ENCODE measurements around the gene HIPK2.

Gene HIPK2

DNA sequence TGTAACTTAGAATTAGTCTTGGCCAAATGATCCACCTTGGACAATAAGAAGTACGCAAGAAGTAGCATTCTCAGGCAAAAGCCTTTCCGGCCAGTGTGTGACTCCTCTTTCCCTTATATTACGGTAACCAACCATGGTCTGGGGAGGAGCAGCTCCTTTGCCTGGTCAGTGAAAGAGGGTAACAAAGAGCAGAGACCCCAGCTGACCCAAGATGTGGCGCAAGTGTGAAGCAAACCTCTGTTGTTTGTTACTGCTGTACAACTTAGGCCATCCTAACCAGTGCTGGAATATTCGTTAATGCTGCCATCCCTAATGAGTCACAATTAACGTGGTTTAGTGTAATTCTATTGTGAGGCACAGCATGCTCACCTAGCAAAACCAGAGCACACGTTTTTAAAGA lies 44.0 kb downstream of the HIPK2 start:
- no peak for DNase-seq

- no peak for DNase-seq
Observed at GRCh38 chr7:139732471-139733167, 45.2 kb downstream of the HIPK2 start.

- peak; percentile 85 for DNase-seq
Observed at GRCh38 chr7:139731802-139732470, 45.9 kb downstream of the HIPK2 start.

DNA sequence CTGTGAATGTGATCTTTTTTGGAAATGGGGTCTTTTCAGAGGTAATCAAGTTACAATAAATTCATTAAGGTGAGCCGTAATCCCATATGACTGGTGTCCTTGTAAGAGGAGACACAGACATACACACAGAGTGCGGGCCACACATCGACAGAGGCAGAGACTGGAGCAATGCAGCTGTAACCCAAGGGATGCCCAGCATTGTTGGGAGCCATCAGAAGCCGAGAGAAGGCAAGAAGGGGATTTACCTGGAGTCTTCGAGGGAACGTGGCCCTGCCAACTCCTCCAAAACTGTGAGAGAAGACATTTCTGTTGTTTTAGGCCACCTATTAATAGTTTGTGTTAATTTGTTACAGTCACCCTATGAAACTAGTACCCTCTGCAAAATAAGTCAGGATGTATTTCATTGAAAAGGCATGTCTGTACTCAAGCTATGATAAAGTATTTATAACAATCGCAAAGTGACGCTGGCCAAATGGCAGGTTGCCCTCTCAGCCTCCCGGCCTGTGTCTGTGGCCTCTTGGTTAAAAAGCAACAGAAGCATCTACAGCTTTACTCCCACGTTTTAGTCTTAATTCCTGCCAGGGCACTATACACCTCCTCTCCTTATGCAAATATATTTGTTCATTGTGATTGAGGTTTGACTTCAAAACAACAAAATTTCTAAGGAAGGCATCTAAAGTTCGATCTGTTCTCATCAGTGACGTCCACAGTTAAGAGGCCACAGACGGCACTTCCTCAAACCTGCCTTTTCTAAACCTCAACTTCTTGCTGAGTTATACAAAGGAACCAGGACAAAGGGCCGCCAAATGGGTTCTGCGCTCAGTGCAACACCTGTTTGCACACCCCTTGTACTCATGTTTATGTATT lies 46.8 kb downstream of the HIPK2 start:
- DNase-seq, result peak; percentile 26

DNA sequence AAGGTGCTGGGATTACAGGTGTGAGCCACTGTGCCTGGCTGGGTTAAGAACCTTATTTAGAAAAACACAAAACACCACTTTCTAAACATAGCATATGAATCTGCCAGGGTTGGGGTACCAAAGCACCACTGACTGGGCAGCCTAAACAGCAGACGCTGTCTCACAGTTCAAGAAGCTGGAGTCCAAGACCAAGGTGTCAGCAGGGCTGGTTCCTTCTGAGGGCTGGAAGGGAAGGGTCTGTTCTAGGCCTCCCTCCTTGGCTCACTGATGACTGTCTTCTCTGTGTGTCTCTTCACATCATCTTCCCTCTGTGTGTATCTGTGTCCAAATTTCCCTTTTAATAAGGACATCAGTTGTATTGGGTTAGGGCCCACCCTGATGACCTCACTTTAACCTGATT lies 49.6 kb downstream of the HIPK2 start:
- DNase-seq, result no peak

DNA sequence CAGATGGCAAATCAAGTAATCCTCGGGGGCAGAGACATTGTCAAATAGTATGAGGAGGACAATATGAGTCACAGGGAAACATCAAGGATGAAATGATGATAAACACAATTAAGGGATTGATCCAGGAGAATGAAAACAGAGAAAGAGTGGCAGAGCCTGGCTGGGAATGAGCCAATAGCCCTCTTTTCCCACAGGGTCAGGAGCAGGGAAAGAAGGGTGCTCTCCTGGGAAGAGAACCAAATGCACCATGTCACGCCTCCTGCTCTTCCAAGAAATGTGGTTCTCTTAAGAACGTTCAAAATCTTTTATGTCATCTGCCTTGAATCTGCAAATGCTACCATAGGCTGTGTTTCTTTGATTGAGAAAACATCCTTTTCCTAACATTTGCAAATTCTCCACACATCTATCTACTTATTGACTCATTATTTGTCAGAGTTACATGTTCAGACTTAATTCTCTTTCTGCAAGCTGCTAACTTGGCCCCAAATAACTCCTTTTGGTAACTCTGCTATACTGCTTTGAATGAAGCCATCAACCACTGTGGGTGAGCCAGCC lies 50.6 kb downstream of the HIPK2 start:
- peak; percentile 68 for DNase-seq

DNA sequence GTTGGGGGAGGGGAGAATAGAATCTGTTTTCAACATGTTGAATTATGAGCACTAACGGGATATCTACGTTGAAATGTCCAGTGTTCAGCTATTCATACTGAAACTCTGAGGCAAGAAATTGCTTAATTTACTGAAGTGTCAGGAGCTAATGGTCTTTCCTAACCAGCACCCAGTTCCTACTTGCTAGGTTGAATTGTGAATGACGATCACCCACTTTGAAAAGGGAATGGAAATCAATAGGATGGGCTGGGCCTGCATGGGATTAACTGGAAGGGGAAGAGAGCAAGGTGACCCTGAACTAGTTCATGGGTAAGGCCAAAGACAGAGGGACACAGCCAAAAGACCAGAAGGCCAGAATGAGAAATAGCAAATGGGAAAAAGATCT lies 51.3 kb downstream of the HIPK2 start:
- DNase-seq, result no peak

- DNase-seq, result no peak
Observed at GRCh38 chr7:139725858-139726484, 51.8 kb downstream of the HIPK2 start.

- DNase-seq, result peak; percentile 63
Observed at GRCh38 chr7:139725077-139725476, 52.7 kb downstream of the HIPK2 start.

GRCh38 chr7:139722604-139723003 lies 55.2 kb downstream of the HIPK2 start:
- DNase-seq, result no peak

DNA sequence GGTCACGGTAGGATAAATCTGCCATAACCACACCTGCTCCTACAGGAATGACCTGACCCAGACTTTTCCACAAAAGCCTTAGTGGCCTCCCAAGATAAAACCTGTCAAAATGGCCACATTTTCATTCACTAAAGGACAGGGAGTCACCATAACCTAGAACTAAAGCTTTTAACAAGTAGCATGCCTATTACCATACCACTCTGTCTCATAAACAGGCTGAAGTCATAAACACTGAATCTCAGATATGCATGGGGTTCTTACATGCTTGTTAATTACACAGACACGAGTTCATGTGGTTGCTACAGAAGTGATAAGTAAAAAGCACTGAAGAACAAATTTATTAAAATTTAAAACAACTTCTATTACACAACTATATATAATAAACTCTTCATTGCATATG lies 56.0 kb downstream of the HIPK2 start:
- DNase-seq, result no peak

GRCh38 chr7:139721417-139721816 lies 56.4 kb downstream of the HIPK2 start:
- no peak for DNase-seq

DNA sequence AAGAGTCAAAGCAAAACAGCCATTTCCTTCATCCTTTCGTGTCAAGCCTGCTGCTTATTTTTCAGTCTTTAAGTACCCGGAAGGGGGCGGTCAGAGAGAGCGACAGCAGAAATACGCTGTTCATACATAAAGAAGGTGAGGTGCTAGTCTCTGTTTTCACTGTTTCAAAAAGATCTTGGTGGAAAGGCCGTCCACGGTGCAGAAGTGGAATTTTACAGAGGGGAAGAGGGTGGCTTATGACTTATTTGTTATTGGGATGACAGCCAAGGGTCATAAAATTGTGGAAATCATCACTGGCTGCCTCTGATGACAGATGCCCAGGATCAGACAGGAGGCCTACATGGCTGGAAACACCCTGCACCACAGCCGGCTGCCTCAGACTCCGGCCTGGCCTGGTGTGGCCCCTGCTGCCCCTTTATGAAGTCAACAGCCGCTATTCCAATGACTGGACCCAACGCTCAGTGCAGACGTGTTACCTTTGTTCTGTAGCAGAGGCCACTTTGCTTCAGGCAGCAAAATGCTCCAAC lies 57.0 kb downstream of the HIPK2 start:
- DNase-seq, result peak; percentile 62

GRCh38 chr7:139720186-139720585 lies 57.6 kb downstream of the HIPK2 start:
- no peak for DNase-seq

- DNase-seq, result no peak
Observed at GRCh38 chr7:139718859-139719258, 58.9 kb downstream of the HIPK2 start.

DNA sequence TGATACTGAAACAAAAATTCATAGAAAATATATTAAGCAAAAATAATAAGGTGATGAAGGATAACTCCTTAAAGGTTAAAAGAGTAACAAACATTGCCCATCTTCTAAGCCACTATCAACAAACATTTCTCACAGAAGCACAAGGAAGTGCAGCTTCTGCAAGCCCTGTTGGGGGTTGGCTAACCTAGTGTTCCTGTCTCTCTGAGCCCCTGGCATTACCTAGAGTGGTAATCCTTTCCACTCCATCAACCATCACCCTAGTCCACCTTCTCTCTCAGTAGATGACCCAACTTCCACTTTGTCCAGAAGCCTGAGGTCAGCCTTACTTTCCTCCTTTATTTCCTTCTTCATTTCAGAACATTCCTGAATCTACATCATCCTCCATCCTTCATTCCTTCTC lies 59.7 kb downstream of the HIPK2 start:
- DNase-seq, result no peak

DNA sequence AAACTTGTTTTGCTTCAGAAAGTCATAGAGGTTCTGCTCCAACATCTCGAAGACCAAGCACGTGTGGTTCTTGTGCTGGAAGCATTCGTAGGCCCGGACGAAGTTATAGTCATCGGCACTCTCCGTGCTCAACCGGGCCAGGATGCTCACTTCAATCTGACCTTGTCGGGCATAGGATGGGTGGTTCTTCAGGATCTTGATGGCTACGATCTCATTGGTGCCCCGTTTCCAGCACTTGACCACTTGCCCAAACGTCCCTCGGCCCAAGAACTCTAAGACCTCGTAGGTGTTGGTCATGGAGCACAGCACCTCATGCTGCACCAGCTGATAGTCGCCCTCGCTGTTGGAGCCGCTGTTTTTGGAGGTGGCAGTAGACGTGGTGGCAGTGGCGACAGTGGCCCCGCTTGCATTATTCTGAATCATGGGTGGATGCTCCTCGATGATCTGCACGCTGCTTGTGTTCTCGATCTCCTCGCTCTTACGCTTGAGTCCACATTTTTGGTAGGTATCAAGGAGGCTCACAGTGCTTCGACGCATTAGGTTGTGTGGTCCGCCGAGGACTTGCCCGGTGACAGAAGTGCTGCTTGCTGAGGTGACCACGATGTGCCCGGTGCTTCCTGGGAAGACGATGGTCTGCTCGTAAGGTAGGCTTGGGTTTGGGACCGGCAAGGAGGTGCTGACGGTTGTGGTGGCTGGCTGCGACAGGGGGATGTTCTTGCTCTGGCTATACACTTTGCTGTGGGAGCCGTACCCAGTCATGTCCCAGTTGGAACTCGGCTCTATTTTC lies 61.4 kb downstream of the HIPK2 start:
- no peak for DNase-seq

- DNase-seq, result no peak
Observed at GRCh38 chr7:139715194-139715815, 62.5 kb downstream of the HIPK2 start.

GRCh38 chr7:139714163-139714901 lies 63.5 kb downstream of the HIPK2 start:
- no peak for DNase-seq

- DNase-seq, result no peak
Observed at GRCh38 chr7:139713526-139714162, 64.2 kb downstream of the HIPK2 start.
